HepG2 (cell line): ENCODE measurements around the gene MTOR. TPM values are rescaled to one million over a fixed set of nuclear protein-coding genes. Genes with fewer than 3 reads are reported as not detected.

Experiments
- FOXC1 ChIP-seq: sonication (generic); formaldehyde crosslinking; IDR thresholded peaks from 2 replicates; pipeline ENCODE4 v1.8.0; 2022; ENCODE audit warnings: mild to moderate bottlenecking, missing genetic modification reagents, borderline replicate concordance
- HES4 ChIP-seq: sonication (generic); formaldehyde crosslinking; IDR thresholded peaks from 2 replicates; pipeline ENCODE4 v1.9.0; 2021; ENCODE audit warnings: mild to moderate bottlenecking, missing genetic modification reagents, borderline replicate concordance
- HIVEP1 ChIP-seq: sonication (generic); formaldehyde crosslinking; IDR thresholded peaks from 2 replicates; pipeline ENCODE4 v1.4.0; 2020; ENCODE audit warnings: mild to moderate bottlenecking, missing genetic modification reagents
- JARID2 ChIP-seq: sonication (generic); formaldehyde crosslinking; IDR thresholded peaks from 2 replicates; pipeline ENCODE4 v1.8.1; 2023; ENCODE audit warnings: missing genetic modification reagents, inconsistent platforms; ENCODE audit not compliant: insufficient replicate concordance
- MNT ChIP-seq: fragments of 450-650 bp; IDR thresholded peaks from 2 replicates; pipeline ENCODE4 v1.6.1; 2016
- MTA3 ChIP-seq: sonication (generic); formaldehyde crosslinking; IDR thresholded peaks from 2 replicates; pipeline ENCODE4 v1.4.0; 2020; ENCODE audit warnings: missing genetic modification reagents
- PAF1 ChIP-seq: IDR thresholded peaks from 2 replicates; pipeline ENCODE4 v1.6.1; 2016; ENCODE audit warnings: missing genetic modification reagents, missing compliant biosample characterization
- PLSCR1 ChIP-seq: sonication (generic); formaldehyde crosslinking; IDR thresholded peaks from 2 replicates; pipeline ENCODE4 v1.5.0; 2020; ENCODE audit warnings: missing genetic modification reagents, mild to moderate bottlenecking, borderline replicate concordance
- SAP130 ChIP-seq: IDR thresholded peaks from 2 replicates; pipeline ENCODE4 v1.6.1; 2016; ENCODE audit warnings: low read depth
- SETDB1 ChIP-seq: sonication (generic); formaldehyde crosslinking; IDR thresholded peaks from 2 replicates; pipeline ENCODE4 v1.5.1; 2020; ENCODE audit warnings: missing genetic modification reagents, mild to moderate bottlenecking, borderline replicate concordance
- SKI ChIP-seq: fragments of 450-650 bp; IDR thresholded peaks from one replicate; pipeline ENCODE4 v1.6.1; 2018; ENCODE audit warnings: mild to moderate bottlenecking; ENCODE audit not compliant: partially characterized antibody
- SUZ12 ChIP-seq: fragments of 150-350 bp; IDR thresholded peaks from 2 replicates; pipeline ENCODE4 v1.6.1; 2014; ENCODE audit warnings: low read depth, low read length
- TBL1XR1 ChIP-seq: fragments of 150-350 bp; IDR thresholded peaks from 2 replicates; pipeline ENCODE4 v1.6.1; 2014; ENCODE audit warnings: borderline replicate concordance, low read length; ENCODE audit not compliant: partially characterized antibody
- ZFP90 ChIP-seq: sonication (generic); formaldehyde crosslinking; IDR thresholded peaks from 2 replicates; pipeline ENCODE4 v1.8.0; 2022; ENCODE audit warnings: missing genetic modification reagents, mild to moderate bottlenecking, inconsistent platforms, borderline replicate concordance
- ZNF333 ChIP-seq: sonication (generic); formaldehyde crosslinking; IDR thresholded peaks from 2 replicates; pipeline ENCODE4 v1.4.0; 2020; ENCODE audit warnings: mild to moderate bottlenecking, missing genetic modification reagents, borderline replicate concordance
- ZNF609 ChIP-seq: sonication (generic); formaldehyde crosslinking; IDR thresholded peaks from 2 replicates; pipeline ENCODE4 v1.4.0; 2020; ENCODE audit warnings: mild to moderate bottlenecking, missing genetic modification reagents, borderline replicate concordance
- polyA plus RNA-seq, 8 experiments: library from polyadenylated mRNA; depleted of rRNA in 3 of 8; stranded (reverse) in 7 of 8; unstranded in 1 of 8; fragments of >200 nt; fragmentation: Illumina TruSeq in 4 of 8; extraction: Trizol in 4 of 8; gene quantifications; 2 replicates each; pipeline versions ENCODE4 v1.2.1 to v1.2.3, GENCODE V29; 2011 to 2016; ENCODE audit warnings: low read depth in 4 of 8, missing spikeins in 1 of 8, mixed read lengths in 1 of 8; ENCODE audit not compliant: insufficient read depth in 1 of 8
- total RNA-seq, 5 experiments: library from RNA; depleted of rRNA; stranded (reverse); fragments of >200 nt; fragmentation: Illumina TruSeq; extraction: Trizol; gene quantifications; 2 replicates each; pipeline ENCODE4 v1.2.3, GENCODE V29; 2016; ENCODE audit warnings: low read depth in 1 of 5
- TF ChIP-seq, protein P1 (sequence below): IDR thresholded peaks from 2 replicates; pipeline ENCODE4 v1.6.1; 2018; ENCODE audit warnings: missing genetic modification reagents
- TF ChIP-seq, protein P2 (sequence below): sonication (generic); formaldehyde crosslinking; IDR thresholded peaks from 2 replicates; pipeline ENCODE4 v1.8.0; 2022; ENCODE audit warnings: mild to moderate bottlenecking, missing genetic modification reagents, moderate library complexity

Gene MTOR
- total and polyA plus RNA-seq, 2 of the 13 experiments (the other 11 are each of a cell fraction or from before 2014, with no cell fraction given), result 24.6 to 34.6 TPM

DNA sequence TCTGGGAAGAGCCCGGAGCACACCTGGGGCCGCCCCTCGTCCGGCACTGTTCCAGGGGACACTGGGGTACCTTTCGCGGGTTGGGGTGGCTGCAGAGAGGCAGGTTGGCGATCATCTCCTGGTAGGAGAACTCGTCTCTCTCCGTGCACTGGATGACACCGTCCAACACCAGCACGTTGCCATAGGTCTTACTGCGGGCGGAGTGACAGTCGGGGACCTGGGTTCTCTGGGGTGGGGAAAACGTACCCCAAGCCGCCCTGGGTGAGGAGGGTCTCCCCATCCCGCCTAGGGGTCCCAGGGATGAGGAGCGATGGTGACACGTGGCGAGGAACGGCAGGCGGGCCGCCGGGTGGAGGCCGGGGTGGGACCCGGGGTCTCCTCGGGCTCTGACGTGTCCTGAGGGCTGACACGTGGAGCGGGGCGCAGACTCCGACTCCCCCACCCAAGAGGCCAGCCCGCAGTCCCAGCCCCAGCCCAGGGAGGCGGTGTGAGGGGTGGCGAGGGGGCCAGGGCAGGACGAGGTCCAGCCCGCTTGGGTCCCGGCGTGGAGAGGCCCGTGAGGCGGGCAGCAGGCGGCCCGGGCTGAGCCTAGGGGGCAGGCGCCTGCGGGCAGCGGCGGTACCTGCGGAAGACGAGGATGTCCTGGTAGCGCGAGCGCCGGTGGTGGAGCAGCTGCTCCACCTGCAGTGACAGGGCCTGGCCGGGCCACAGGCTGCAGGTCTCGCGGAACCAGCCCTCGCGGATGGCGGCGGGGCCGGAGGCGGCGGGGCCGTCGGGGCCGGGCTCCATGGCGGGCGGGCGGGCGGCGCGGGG lies 203.0 kb downstream of the MTOR start (continued):
- no peak for TF ChIP-seq ZNF609 (CRISPR knock-in tag)
- no peak for TF ChIP-seq TBL1XR1
- TF ChIP-seq SUZ12, result no peak
- peak; percentile 49 for TF ChIP-seq MNT
- no peak for TF ChIP-seq PLSCR1 (CRISPR knock-in tag)
- peak; percentile 69; the same call in 1 of the 2 replicates for TF ChIP-seq ZFP90 (CRISPR knock-in tag)
- peak; percentile 79 for TF ChIP-seq SAP130 (CRISPR knock-in tag)
- TF ChIP-seq PAF1 (CRISPR knock-in tag), result no peak
- 0 out of 2 replicates have a peak, but pooled peaks have one; percentile 51 for TF ChIP-seq FOXC1 (CRISPR knock-in tag)
- TF ChIP-seq SETDB1, result no peak
- no peak for TF ChIP-seq SKI
- TF ChIP-seq MTA3, result no peak
- TF ChIP-seq ZNF333 (CRISPR knock-in tag), result no peak
- no peak for TF ChIP-seq HES4 (CRISPR knock-in tag)
- TF ChIP-seq JARID2 (CRISPR knock-in tag), result no peak
- TF ChIP-seq, protein P1, sequence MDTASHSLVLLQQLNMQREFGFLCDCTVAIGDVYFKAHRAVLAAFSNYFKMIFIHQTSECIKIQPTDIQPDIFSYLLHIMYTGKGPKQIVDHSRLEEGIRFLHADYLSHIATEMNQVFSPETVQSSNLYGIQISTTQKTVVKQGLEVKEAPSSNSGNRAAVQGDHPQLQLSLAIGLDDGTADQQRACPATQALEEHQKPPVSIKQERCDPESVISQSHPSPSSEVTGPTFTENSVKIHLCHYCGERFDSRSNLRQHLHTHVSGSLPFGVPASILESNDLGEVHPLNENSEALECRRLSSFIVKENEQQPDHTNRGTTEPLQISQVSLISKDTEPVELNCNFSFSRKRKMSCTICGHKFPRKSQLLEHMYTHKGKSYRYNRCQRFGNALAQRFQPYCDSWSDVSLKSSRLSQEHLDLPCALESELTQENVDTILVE (CRISPR knock-in tag), result no peak
- TF ChIP-seq HIVEP1 (CRISPR knock-in tag), result no peak
- TF ChIP-seq, protein P2, sequence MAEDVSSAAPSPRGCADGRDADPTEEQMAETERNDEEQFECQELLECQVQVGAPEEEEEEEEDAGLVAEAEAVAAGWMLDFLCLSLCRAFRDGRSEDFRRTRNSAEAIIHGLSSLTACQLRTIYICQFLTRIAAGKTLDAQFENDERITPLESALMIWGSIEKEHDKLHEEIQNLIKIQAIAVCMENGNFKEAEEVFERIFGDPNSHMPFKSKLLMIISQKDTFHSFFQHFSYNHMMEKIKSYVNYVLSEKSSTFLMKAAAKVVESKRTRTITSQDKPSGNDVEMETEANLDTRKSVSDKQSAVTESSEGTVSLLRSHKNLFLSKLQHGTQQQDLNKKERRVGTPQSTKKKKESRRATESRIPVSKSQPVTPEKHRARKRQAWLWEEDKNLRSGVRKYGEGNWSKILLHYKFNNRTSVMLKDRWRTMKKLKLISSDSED, result no peak
